OCI-LY1 (cell line): Measurements from ENCODE around the gene RGS14.

Experiments used
- CTCF ChIP-seq: fragments of 200-600 bp; sonication (generic), shearing (Covaris generic); IDR thresholded peaks from 2 replicates; pipeline ENCODE4 v1.5.1; 2017; ENCODE audit warnings: mild to moderate bottlenecking, antibody characterized with exemption, low read length, moderate library complexity, mixed read lengths
- EZH2 ChIP-seq: fragments of 200-600 bp; sonication (generic), shearing (Covaris generic); IDR thresholded peaks from 2 replicates; pipeline ENCODE4 v1.8.0; 2017; ENCODE audit warnings: borderline replicate concordance, mixed run types, mild to moderate bottlenecking, antibody characterized with exemption, low read length, moderate library complexity, mixed read lengths

- TF ChIP-seq CTCF (no peak), EZH2 (no peak)
Measured at GRCh38 chr5:177393206-177393765, 35.6 kb downstream of the RGS14 start.
